ENCODE data around the gene MOK.

Gene MOK

GRCh38 chr14:102225386-102225785 is 79.6 kb downstream of the MOK start:
- no peak for DNase-seq (ENCODE audit: low spot score)

GRCh38 chr14:102223682-102224081 is 81.3 kb downstream of the MOK start:
- no peak for DNase-seq (ENCODE audit: low spot score)

GRCh38 chr14:102222751-102223150 is 82.2 kb downstream of the MOK start:
- no peak for DNase-seq (ENCODE audit: low spot score)

GRCh38 chr14:102222009-102222575 is 82.9 kb downstream of the MOK start:
- no peak for DNase-seq (ENCODE audit: low spot score)

GRCh38 chr14:102221026-102221425 is 83.9 kb downstream of the MOK start:
- DNase-seq (ENCODE audit: low spot score), result no peak

DNA sequence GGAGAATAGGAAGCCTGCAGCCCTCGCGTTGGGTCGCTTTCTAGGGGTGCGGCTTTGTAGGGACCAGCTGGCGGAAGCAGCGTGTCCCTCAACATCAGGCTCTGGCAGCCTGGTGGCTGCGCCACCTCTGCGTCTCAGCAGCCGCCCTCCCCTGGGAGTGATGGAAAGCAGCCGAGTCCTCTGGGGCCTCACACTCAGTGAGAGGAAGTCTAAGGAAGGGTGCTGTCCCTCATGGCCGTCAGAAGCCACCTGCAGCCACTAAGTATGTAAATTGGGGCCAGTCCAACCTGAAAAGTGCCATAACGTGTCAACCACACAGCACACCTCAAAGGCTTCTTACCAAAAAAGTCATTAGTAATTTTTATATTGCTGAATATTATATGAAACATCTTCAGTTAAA is 84.9 kb downstream of the MOK start:
- no peak for DNase-seq (ENCODE audit: low spot score)

DNA sequence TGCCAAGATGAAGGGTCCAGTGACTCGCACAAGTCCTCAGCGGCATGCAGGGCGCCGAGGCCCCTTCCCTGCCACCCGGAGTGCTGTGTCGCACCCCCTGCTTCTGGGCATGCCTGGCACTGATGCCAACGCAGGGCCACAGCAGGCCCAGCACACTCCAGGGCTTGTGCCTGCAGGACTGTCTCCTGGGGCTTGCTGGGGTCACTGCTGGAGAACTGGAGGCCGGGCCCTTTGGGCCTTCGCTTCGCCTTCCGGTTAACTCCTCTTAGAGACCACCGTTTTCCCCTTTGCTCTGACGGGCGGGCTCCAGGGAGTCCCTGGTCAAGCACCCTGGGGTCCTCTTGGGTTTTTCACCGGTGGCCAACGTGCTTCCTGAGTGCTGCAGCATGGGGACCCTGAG is 85.6 kb downstream of the MOK start:
- DNase-seq (ENCODE audit: low spot score), result no peak

- no peak for DNase-seq (ENCODE audit: low spot score)
Measured at GRCh38 chr14:102218688-102219087, 86.3 kb downstream of the MOK start.

GRCh38 chr14:102217987-102218421 is 87.0 kb downstream of the MOK start:
- DNase-seq (ENCODE audit: low spot score), result no peak

DNA sequence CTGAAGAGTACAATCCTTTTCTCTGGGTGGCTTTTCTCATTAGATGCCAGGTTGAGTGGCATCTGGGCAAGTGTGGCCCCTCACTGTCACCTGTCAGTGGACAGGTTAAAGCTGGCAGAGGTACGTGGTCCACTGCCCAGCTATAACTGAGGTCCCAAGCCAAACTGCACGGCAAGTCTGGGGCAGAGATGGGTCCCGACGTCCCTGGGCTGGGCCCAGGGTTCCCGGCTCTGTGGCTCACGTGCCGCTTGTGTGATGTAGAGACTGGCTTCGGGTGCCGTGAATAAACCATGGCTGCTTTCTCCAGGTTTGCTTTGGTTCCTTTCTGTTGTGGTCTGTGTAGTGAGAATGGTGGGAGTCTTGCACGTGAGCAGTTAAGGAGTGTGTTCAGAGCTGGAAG is 87.6 kb downstream of the MOK start:
- no peak for DNase-seq (ENCODE audit: low spot score)

- no peak for DNase-seq (ENCODE audit: low spot score)
Measured at GRCh38 chr14:102215576-102216250, 89.3 kb downstream of the MOK start.

DNA sequence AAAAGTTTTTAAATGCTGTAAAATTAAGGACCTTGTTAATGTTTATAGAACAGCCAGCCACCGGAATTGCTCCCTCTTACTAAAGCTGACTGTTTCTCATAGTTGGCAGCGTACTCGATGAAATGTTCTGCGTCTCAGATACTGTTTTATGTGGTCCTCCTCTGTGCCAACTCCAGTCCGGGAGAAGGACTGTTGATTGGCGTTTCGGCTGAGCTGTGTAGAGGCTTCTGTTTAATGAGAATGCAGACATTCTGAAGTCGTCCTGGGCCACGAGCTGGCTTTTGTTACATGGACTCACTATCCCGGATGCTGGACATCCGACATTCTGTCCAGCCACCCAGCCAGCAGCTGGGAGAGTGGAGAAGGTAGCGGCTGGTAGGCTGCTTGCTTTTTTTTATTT is 89.9 kb downstream of the MOK start:
- peak; percentile 84 for DNase-seq (ENCODE audit: low spot score)

DNA sequence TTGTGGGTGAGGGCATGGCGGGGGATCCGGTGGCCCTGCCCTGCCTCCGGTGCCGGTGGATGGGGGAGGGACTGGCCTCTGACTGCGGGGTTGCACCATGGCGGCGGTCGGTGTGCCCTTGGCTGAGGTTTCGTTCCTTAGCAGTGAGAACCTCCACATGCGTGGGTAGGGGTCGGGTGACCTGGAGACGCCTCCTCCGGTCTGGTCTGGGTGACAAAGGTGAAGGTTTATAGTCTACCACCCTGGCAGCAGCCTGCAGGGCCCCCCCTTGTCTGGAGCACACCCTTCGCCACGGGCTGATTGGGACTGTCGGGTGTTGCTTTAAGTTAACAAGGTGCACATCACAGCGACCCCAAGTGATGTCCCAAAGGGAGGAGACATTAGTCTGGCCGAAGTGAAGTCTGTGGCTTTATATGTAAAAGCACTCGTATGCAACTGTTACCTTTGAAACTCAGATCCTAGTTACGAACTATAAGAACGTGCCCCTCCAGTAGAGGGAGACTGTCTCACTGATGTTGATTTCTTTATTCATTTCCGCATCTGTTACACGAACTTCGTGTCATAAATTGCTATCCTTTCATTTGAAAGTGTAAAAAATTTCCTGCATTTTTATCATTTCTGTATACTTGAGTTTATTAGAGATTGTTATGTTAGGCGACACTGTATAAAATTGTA is 90.8 kb downstream of the MOK start:
- no peak for DNase-seq (ENCODE audit: low spot score)

DNA sequence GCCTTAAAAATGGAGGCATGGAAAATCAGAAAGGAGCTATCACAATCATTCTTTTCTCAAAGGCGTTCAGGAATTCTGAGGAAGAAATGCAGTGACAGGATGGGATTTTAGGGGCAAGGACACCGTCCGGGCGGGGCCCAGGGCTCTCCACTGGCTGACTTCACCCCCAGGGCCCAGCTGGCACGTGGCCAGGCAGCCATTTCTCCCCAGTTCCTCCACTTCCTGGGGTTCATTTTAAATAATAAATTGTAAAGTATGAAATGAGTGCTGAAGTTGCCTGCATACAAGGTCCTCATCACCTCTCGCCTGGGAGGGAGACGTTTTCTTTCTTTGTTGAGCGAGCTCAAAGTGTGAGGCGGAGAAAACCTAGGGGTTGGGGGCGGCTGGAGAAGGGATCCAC is 91.5 kb downstream of the MOK start:
- no peak for DNase-seq (ENCODE audit: low spot score)

DNA sequence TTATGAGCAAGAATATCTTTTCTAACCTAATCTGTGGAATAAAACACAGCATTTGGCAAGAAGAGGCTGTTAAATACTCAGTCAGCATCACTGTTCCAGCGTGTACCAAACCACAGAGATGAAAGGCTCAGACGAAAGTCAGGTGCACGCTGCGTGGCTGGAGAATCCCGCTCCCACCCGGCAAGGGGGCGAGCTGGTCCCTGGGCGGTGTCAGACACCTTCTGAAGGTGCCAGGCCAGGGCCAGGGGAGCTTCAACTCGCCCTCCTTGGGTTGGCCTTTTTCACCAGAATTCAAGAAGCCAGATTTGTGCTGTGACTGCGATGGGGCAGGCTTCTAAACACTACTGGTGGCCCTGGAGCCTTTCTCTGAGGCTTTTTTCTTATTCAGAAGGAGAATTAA is 92.1 kb downstream of the MOK start:
- no peak for DNase-seq (ENCODE audit: low spot score)

- no peak for DNase-seq (ENCODE audit: low spot score)
Measured at GRCh38 chr14:102212356-102212755, 92.6 kb downstream of the MOK start.

- no peak for DNase-seq (ENCODE audit: low spot score)
Measured at GRCh38 chr14:102211240-102211639, 93.7 kb downstream of the MOK start.

DNA sequence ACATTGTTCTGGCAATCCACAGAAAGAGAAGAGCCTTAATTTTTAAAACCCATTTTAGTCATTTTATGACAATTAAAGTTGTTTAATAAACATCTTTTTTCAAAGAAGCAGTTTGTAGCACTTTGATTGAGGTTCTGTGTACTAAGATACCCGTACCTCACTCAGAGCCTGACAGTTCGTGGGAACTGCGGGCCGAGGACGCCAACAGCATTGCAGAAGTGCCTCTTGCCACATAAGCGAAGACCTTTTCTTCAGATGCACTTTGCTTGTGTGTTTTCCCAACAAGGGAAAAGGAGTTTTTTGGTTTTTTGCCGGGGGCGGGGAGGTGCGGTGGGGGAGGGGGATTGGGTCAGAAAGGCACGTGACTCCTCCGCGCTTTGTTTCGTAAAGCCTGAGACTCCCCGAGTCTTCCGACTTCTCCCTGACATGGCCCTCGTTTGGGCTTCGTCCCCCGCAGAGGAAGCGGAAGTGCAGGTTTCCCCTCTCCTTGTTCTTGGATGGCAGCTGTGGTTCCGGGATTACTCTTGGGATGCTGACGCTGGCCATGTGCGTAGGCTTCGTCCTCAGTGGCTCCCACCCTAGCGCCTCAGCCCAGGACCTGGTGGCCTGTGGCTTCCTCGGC is 94.4 kb downstream of the MOK start:
- DNase-seq (ENCODE audit: low spot score), result no peak

- peak; percentile 85 for DNase-seq (ENCODE audit: low spot score)
Measured at GRCh38 chr14:102209224-102209966, 95.6 kb downstream of the MOK start.

DNA sequence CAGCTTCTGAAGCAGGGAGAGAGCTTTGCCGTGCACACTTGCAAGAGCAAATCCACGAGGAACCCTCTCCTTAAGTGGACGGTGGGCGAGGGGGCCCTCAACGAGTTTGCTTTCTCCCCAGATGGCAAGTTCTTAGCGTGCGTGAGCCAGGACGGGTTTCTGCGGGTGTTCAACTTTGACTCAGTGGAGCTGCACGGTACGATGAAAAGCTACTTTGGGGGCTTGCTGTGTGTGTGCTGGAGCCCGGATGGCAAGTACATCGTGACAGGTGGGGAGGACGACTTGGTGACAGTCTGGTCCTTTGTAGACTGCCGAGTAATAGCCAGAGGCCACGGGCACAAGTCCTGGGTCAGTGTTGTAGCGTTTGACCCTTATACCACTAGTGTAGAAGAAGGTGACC is 96.2 kb downstream of the MOK start:
- no peak for DNase-seq (ENCODE audit: low spot score)

DNA sequence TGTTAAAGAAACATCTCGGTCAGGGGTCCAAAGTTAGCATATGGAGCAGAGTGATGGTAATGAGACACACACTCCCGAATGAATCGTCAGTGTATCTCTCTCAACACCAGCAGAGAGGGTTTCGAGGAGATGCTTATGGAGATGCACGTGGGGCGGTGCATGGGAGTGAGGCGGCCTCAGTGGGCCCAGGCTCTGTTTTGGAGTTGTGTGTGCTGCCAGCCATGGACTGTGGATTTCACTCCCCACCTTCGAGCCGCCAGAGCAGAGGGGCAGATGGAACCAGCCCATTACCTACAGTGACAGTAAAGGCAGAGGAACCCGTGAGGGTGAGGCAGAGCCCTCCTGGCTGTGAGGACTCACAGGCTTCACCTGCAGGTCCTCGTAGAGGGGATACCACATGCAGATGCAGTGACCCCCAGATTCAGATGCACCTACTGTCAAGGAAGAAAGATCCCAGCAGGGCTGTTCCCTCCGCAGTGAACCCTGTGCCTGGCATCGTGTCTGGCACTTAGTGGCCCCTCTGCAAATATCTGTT is 97.1 kb downstream of the MOK start:
- DNase-seq (ENCODE audit: low spot score), result no peak

DNA sequence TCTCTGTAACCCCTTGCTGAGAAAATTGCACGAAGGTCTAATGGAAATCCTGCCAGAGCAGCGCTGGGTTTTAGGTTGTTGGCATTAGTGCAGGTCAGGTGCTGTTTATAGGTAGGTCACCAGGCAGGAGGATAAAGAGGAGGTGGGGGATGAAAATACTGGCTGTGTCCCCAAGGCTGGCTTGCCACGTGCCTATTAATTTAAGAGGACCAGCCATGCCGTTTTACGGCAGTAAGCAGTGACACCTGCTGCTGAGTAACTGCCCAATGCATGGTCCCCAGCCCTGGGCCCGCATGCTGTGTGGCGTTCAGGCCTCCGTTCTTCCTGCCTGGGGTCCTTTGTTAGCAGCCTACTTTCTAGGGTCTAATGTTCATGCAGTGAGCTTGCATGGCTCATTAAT is 98.0 kb downstream of the MOK start:
- no peak for DNase-seq (ENCODE audit: low spot score)

Measured in putamen (tissue), 1 donor.